ENCODE results near the gene RBPJL.

Gene RBPJL

DNA sequence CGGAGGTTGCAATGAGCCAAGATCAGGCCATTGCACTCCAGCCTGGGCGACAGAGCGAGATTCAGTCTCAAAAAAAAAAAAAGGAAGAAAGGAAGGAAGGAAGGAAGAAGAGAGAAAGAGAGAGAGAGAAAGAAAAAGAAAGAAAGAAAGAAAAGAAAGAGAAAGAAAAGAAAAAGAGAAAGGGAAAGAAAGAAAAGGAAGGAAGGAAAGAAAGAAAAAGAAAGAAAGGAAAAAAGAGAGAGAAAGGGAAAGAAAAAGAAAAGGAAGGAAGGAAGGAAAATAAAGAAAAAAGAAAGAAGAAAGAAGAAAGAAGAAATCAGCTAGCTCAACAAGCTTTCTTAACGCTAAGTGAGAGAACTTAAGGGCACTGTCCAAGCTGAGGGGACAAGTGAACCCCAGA lies 9.0 kb downstream of the RBPJL start:
- TF ChIP-seq EZH2phosphoT487 (IDR thresholded peaks at IDR 0.05; ENCODE audit: borderline replicate concordance, low read length): no peak
- TF ChIP-seq, protein P1, sequence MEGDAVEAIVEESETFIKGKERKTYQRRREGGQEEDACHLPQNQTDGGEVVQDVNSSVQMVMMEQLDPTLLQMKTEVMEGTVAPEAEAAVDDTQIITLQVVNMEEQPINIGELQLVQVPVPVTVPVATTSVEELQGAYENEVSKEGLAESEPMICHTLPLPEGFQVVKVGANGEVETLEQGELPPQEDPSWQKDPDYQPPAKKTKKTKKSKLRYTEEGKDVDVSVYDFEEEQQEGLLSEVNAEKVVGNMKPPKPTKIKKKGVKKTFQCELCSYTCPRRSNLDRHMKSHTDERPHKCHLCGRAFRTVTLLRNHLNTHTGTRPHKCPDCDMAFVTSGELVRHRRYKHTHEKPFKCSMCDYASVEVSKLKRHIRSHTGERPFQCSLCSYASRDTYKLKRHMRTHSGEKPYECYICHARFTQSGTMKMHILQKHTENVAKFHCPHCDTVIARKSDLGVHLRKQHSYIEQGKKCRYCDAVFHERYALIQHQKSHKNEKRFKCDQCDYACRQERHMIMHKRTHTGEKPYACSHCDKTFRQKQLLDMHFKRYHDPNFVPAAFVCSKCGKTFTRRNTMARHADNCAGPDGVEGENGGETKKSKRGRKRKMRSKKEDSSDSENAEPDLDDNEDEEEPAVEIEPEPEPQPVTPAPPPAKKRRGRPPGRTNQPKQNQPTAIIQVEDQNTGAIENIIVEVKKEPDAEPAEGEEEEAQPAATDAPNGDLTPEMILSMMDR (IDR thresholded peaks at IDR 0.05; ENCODE audit: low read depth, low read length, poor library complexity, severe bottlenecking): no peak
- Histone ChIP-seq H3K79me2 (ENCODE audit: control insufficient read depth, low read length) (no peaks in the 10 kb centered on the region), H3F3A (ENCODE audit: control insufficient read depth, insufficient read depth) (0 out of 2 replicates have a peak, but pooled peaks cover under 1% of the 10 kb centered on the region), H3K27ac (ENCODE audit: low read depth, low read length) (no peak overlapping the region), H3K9me3 (ENCODE audit: control insufficient read depth, insufficient read depth, low read length) (no peaks in the 10 kb centered on the region), H3K4me2 (ENCODE audit: low read length) (no peak overlapping the region), H3K9me2 (replicated peaks; ENCODE audit: control insufficient read depth, low read length) (no peaks in the 10 kb centered on the region), H3K27me3 (ENCODE audit: control insufficient read depth, low read length) (peaks cover 10% of the 10 kb centered on the region; the same call in 1 of the 2 replicates), H3K4me3 (ENCODE audit: low read length) (no peak overlapping the region), H3K4me1 (ENCODE audit: control insufficient read depth, low read length) (peaks cover 19% of the 10 kb centered on the region), H3K36me3 (ENCODE audit: control insufficient read depth, low read length) (no peaks in the 10 kb centered on the region), H4K20me1 (ENCODE audit: control insufficient read depth, insufficient read depth, low read depth, low read length) (no peaks in the 10 kb centered on the region)

DNA sequence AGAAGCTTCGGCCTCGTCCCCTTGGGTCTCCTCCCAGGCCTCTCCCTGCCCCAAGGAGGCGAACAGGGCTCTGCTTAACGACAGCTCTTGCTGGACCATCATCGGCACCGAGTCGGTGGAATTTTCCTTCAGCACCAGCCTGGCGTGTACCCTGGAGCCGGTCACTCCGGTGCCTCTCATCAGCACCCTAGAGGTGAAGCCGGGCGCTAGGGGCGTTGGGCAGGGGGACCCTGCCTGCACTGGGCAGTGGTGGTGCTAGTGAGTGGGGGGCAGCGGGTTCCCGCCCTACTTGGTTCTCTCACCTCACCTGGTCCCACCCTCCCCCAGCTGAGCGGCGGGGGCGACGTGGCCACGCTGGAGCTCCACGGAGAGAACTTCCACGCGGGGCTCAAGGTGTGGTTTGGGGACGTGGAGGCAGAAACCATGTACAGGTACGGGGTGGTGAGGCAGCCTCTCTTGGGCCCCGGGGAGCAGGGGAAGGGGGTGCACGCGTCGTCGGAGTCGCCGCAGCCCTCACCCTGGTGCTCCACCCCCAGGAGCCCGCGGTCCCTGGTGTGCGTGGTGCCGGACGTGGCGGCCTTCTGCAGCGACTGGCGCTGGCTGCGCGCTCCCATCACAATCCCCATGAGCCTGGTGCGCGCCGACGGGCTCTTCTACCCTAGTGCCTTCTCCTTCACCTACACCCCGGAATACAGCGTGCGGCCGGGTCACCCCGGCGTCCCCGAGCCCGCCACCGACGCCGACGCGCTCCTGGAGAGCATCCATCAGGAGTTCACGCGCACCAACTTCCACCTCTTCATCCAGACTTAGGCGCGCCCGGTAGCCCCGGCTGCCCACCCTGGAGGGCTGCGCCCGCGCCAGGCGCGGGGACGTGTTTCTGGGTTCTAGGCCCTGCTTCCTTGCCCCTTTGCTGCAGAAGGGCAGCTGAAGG lies 9.8 kb downstream of the RBPJL start:
- no peaks in the 10 kb centered on the region for H3K9me3 ChIP-seq (ENCODE audit: control insufficient read depth, insufficient read depth, low read length)
- no peaks in the 10 kb centered on the region for H3K79me2 ChIP-seq (ENCODE audit: control insufficient read depth, low read length)
- TF ChIP-seq, protein P1 (IDR thresholded peaks at IDR 0.05; ENCODE audit: low read depth, low read length, poor library complexity, severe bottlenecking): no peak
- TF ChIP-seq EZH2phosphoT487 (IDR thresholded peaks at IDR 0.05; ENCODE audit: borderline replicate concordance, low read length): no peak
- no peak overlapping the region for H3K27ac ChIP-seq (ENCODE audit: low read depth, low read length)
- H3K27me3 ChIP-seq (ENCODE audit: control insufficient read depth, low read length): peaks cover 10% of the 10 kb centered on the region; the same call in 1 of the 2 replicates
- H4K20me1 ChIP-seq (ENCODE audit: control insufficient read depth, insufficient read depth, low read depth, low read length): no peaks in the 10 kb centered on the region
- H3K4me1 ChIP-seq (ENCODE audit: control insufficient read depth, low read length): peaks cover 26% of the 10 kb centered on the region
- H3F3A ChIP-seq (ENCODE audit: control insufficient read depth, insufficient read depth): peaks cover 4% of the 10 kb centered on the region; the same call in 1 of the 2 replicates
- H3K4me3 ChIP-seq (ENCODE audit: low read length): no peak overlapping the region
- no peaks in the 10 kb centered on the region for H3K9me2 ChIP-seq (replicated peaks; ENCODE audit: control insufficient read depth, low read length)
- H3K4me2 ChIP-seq (ENCODE audit: low read length): no peak overlapping the region
- no peaks in the 10 kb centered on the region for H3K36me3 ChIP-seq (ENCODE audit: control insufficient read depth, low read length)

DNA sequence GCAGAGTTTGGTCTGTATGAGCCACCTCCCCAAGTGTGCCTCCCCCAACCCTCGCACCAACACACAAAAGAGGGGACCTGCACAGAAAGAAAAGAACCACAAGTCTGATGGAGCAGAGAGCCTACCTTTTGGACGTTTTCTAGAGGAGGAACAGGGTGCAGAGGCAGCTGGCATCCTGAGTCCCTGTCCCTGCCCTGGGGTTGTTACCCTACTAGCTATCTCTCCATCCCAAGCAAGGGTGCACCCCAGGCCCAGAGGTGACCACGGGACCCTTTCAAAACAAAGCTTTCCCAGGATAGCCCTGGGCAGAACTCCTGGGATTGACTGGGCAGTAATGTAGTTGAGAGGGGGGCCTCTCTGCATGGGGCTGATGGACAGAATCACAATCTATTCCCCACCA lies 11.2 kb downstream of the RBPJL start:
- Histone ChIP-seq H3K4me1 (ENCODE audit: control insufficient read depth, low read length) (peaks cover 36% of the 10 kb centered on the region), H3K9me3 (ENCODE audit: control insufficient read depth, insufficient read depth, low read length) (no peaks in the 10 kb centered on the region), H3K4me2 (ENCODE audit: low read length) (no peak overlapping the region), H3K36me3 (ENCODE audit: control insufficient read depth, low read length) (no peaks in the 10 kb centered on the region), H3F3A (ENCODE audit: control insufficient read depth, insufficient read depth) (peaks cover 11% of the 10 kb centered on the region), H3K4me3 (ENCODE audit: low read length) (no peak overlapping the region), H3K9me2 (replicated peaks; ENCODE audit: control insufficient read depth, low read length) (no peaks in the 10 kb centered on the region), H3K79me2 (ENCODE audit: control insufficient read depth, low read length) (no peaks in the 10 kb centered on the region), H3K27me3 (ENCODE audit: control insufficient read depth, low read length) (peaks cover 4% of the 10 kb centered on the region; the same call in 1 of the 2 replicates), H4K20me1 (ENCODE audit: control insufficient read depth, insufficient read depth, low read depth, low read length) (no peaks in the 10 kb centered on the region), H3K27ac (ENCODE audit: low read depth, low read length) (no peak overlapping the region)
- TF ChIP-seq, protein P1 (IDR thresholded peaks at IDR 0.05; ENCODE audit: low read depth, low read length, poor library complexity, severe bottlenecking): no peak
- no peak for TF ChIP-seq EZH2phosphoT487 (IDR thresholded peaks at IDR 0.05; ENCODE audit: borderline replicate concordance, low read length)

All from DOHH2 (cell line).